Stomach (tissue), 19 donors: ENCODE measurements around the gene ANKIB1. TPM values are rescaled to one million over a fixed set of nuclear protein-coding genes. Genes with fewer than 3 reads are reported as not detected.
A peak's percentile ranks its signal among the peaks of the same experiment; 100 is the strongest.

Experiments used
- DNase-seq, 2 donors: peaks; one replicate each; pipeline versions ENCODE4 v3.0.0 to v3.0.0-alpha.2; 2013 to 2019
- H3K27ac ChIP-seq, 5 donors: fragments of 200-600 bp in 4 of 5; sonication (generic) in 4 of 5; one replicate each; pipeline ENCODE4 v1.5.1; 2013 to 2019; ENCODE audit warnings: mild to moderate bottlenecking in 1 of 5, moderate library complexity in 1 of 5
- H3K27me3 ChIP-seq, 3 donors: fragments of 200-600 bp; sonication (generic); one replicate each; pipeline ENCODE4 v1.5.1; 2017 to 2019; ENCODE audit warnings: mixed run types in 1 of 3
- H3K36me3 ChIP-seq, 4 donors: fragments of 200-600 bp; sonication (generic); 1 replicate in 3 of 4; 2 replicates in 1 of 4; pipeline ENCODE4 v1.5.1; 2016 to 2019
- H3K4me1 ChIP-seq, 4 donors: fragments of 200-600 bp; sonication (generic); one replicate each; pipeline ENCODE4 v1.5.1; 2016 to 2019
- H3K4me3 ChIP-seq, 4 donors: fragments of 200-600 bp; sonication (generic) in 3 of 4; one replicate each; pipeline ENCODE4 v1.5.1; 2016 to 2019; ENCODE audit warnings: mild to moderate bottlenecking in 1 of 4
- H3K9me3 ChIP-seq, 4 donors: fragments of 200-600 bp; sonication (generic); one replicate each; pipeline ENCODE4 v1.5.1; 2016 to 2019
- EP300 ChIP-seq: sonication (generic); formaldehyde crosslinking; IDR thresholded peaks from one replicate; pipeline ENCODE4 v1.6.1; 2017; ENCODE audit warnings: antibody characterized with exemption
- POLR2A ChIP-seq, 4 donors: fragments of 450-650 bp; IDR thresholded peaks; one replicate each; pipeline ENCODE4 v1.6.1; 2016; ENCODE audit warnings: antibody characterized with exemption in 4 of 4, control low read depth in 2 of 4, mild to moderate bottlenecking in 1 of 4, moderate library complexity in 1 of 4
- POLR2AphosphoS5 ChIP-seq, 3 donors: sonication (generic); formaldehyde crosslinking; IDR thresholded peaks; one replicate each; pipeline ENCODE4 v1.6.1; 2016; ENCODE audit warnings: antibody characterized with exemption in 3 of 3
- WGBS, 5 donors: extraction: QIAGEN DNeasy Blood & Tissue Kit in 3 of 5; methylation state at CpG; one replicate each; pipeline versions ENCODE4 v1.1.5 to v1.1.7; 2013 to 2018; 5-methylcytosine and 5-hydroxymethylcytosine counted together
- intact Hi-C: fragments of 100-400 bp; cut with DNase I; formaldehyde crosslinking; loops from one replicate; pipeline ENCODE4 v1.15.1; 2023; ENCODE audit warnings: low total_unique reads
- long read RNA-seq, 10 donors: transcript quantifications; one replicate each; lab custom pipeline, GENCODE V29; 2026
- polyA plus RNA-seq, 3 donors: library from polyadenylated mRNA; stranded (reverse); fragments of 200-250 nt; gene quantifications; one replicate each; pipeline ENCODE4 v1.2.3, GENCODE V29; 2013
- total RNA-seq, 5 donors: library from RNA; depleted of rRNA; stranded (reverse); fragments of >200 nt; gene quantifications; one replicate each; pipeline versions ENCODE4 v1.1.0 to v1.2.3, GENCODE V29; 2014 to 2016
- TF ChIP-seq, protein P1 (sequence below), 7 experiments: fragments of 450-650 bp in 4 of 7; fragments of 200-600 bp in 3 of 7; sonication (generic) in 3 of 7; IDR thresholded peaks; one replicate each; pipeline ENCODE4 v1.5.1; 2016 to 2019; ENCODE audit warnings: antibody characterized with exemption in 7 of 7, control low read depth in 2 of 7, mild to moderate bottlenecking in 1 of 7
- donor health status: healthy with polysubstance abuse.
- donor health status: Bipolar disorder and iron deficiency.
- donor health status: healthy.

ANKIB1 gene
- total RNA-seq (100 to 1,000 TPM in 2 of 5 donors, 10 to 100 TPM in 3; 32.4 to 212 (median 51.6) TPM), polyA plus RNA-seq (10 to 100 TPM in 1 of 3 donors, 1 to 10 TPM in 2; 8.3 to 12.4 (median 9.9) TPM)
- long read RNA-seq, donor 1 = 0 reads
- long read RNA-seq, donor 2, full-length matches to known transcripts = 1 of 1 reads
- long read RNA-seq, donor 2, partial matches to known transcripts = 0 of 1 reads
- long read RNA-seq, donor 2, other reads (novel, unspliced or antisense) = 0 of 1 reads
- long read RNA-seq, donor 3, partial matches to known transcripts = 12 of 13 reads
- long read RNA-seq, donor 3, other reads (novel, unspliced or antisense) = 0 of 13 reads
- long read RNA-seq, donor 4 = 0 reads
- long read RNA-seq, donor 5, full-length matches to known transcripts = 1 of 1 reads
- long read RNA-seq, donor 5, partial matches to known transcripts = 0 of 1 reads
- long read RNA-seq, donor 5, other reads (novel, unspliced or antisense) = 0 of 1 reads
- long read RNA-seq, donor 6, full-length matches to known transcripts = 2 of 13 reads
- long read RNA-seq, donor 6, partial matches to known transcripts = 11 of 13 reads
- long read RNA-seq, donor 6, other reads (novel, unspliced or antisense) = 0 of 13 reads
- long read RNA-seq, donor 7, full-length matches to known transcripts = 2 of 2 reads
- long read RNA-seq, donor 7, partial matches to known transcripts = 0 of 2 reads
- long read RNA-seq, donor 7, other reads (novel, unspliced or antisense) = 0 of 2 reads
- long read RNA-seq, donor 8, full-length matches to known transcripts = 1 of 1 reads
- long read RNA-seq, donor 8, partial matches to known transcripts = 0 of 1 reads
- long read RNA-seq, donor 8, other reads (novel, unspliced or antisense) = 0 of 1 reads
- long read RNA-seq, donor 9 = 0 reads
- long read RNA-seq, donor 10, full-length matches to known transcripts = 2 of 2 reads
- long read RNA-seq, donor 10, partial matches to known transcripts = 0 of 2 reads
- long read RNA-seq, donor 10, other reads (novel, unspliced or antisense) = 0 of 2 reads

DNA sequence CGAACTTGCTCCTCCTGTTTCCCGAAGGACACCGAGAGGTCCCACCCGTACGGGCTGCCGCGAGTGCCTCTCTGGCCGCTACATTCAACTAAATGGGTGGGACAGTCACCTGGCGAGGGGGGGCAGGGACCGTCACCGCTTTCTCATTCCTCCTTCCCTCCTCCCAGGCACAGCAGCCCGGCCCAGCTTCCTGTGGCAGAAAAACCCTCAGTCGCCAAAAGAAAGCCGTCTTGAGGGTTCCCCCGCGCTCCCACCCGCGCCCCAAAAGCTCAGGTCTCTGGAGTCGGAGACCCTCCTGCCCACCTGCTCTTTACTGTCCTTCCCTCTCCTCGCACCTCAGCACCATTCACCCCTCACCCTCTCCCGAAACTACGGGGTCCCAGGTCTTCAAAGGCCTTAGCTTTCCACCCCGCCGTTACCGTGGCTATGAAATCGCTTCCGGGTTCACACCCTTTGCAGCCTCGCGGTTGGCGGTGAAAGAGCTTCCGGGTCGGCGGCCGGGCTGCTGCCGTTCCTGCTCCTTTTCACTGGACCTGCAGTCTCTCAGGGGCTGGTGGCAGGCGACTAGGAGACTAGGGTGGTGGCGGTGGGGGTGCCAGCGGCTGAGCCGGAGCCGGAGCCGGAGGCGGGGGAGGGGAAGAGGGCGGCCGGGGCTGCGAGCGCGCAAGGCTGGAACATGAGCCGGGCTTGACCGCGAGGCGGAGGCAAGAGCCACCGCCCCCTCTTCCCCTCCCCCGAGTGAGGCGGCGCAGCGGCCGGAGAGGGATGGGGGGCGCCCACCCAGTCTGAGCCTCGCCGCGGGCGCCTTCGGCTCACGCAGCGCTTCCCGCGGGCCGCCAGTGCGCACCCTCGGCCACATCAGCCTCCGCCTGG is at the start of gene ANKIB1, which contains the start of gene KRIT1:
ANKIB1 (plus strand) TSS at position 488 of the 873 bp plus-strand sequence. CDS start 49,005 bp downstream, outside the sequence.
KRIT1 (minus strand) TSS at position 428 of the 873 bp plus-strand sequence. CDS start 3,779 bp downstream, outside the sequence.
- Histone ChIP-seq H3K4me3 (peak within 1 kb of the TSS; percentile 81 to 99 (median 96)), H3K9me3 (no peaks in the 10 kb centered on the region), H3K4me1 (peaks cover 15 to 52% (median 38%) of the 10 kb centered on the region in 4 donors), H3K27me3 (no peaks in the 10 kb centered on the region), H3K27ac (peak within 1 kb of the TSS; percentile 80 to 96 (median 93)), H3K36me3 (peaks cover 4 to 7% (median 7%) of the 10 kb centered on the region in 4 donors)
- peak; percentile 47 to 89 (median 74) for TF ChIP-seq POLR2AphosphoS5 (IDR thresholded peaks at IDR 0.05)
- TF ChIP-seq, protein P1, sequence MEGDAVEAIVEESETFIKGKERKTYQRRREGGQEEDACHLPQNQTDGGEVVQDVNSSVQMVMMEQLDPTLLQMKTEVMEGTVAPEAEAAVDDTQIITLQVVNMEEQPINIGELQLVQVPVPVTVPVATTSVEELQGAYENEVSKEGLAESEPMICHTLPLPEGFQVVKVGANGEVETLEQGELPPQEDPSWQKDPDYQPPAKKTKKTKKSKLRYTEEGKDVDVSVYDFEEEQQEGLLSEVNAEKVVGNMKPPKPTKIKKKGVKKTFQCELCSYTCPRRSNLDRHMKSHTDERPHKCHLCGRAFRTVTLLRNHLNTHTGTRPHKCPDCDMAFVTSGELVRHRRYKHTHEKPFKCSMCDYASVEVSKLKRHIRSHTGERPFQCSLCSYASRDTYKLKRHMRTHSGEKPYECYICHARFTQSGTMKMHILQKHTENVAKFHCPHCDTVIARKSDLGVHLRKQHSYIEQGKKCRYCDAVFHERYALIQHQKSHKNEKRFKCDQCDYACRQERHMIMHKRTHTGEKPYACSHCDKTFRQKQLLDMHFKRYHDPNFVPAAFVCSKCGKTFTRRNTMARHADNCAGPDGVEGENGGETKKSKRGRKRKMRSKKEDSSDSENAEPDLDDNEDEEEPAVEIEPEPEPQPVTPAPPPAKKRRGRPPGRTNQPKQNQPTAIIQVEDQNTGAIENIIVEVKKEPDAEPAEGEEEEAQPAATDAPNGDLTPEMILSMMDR (IDR thresholded peaks at IDR 0.05) = peak in 3 of 7 experiments; percentile 21 to 23 (median 21)
- TF ChIP-seq POLR2A (IDR thresholded peaks at IDR 0.05) = peak in 1 of 4 donors; percentile 33
- no peak for TF ChIP-seq EP300
- WGBS, 5 donors = 0 to 1% (median 0%) methylated on average over 34 to 67 of the region's 71 CpGs
- intact Hi-C loops = no loop called here
- DNase-seq = peak; percentile 88 to 97

GRCh38 chr7:92200791-92201190 is 45.0 kb upstream of the ANKIB1 start:
- intact Hi-C loops = no loop called here
- no peak for DNase-seq
- H3K4me3 ChIP-seq = no peak overlapping the region
- H3K36me3 ChIP-seq = peaks cover 18 to 90% (median 84%) of the 10 kb centered on the region in 4 donors
- H3K9me3 ChIP-seq = no peaks in the 10 kb centered on the region
- H3K27me3 ChIP-seq = no peaks in the 10 kb centered on the region
- no peak overlapping the region for H3K27ac ChIP-seq
- WGBS, 5 donors = 85 to 100% (median 92%) methylated on average over 1 of the region's 1 CpG
- TF ChIP-seq, protein P1 (IDR thresholded peaks at IDR 0.05) = no peak
- no peak for TF ChIP-seq POLR2A (IDR thresholded peaks at IDR 0.05)
- no peak for TF ChIP-seq EP300
- TF ChIP-seq POLR2AphosphoS5 (IDR thresholded peaks at IDR 0.05) = no peak
- H3K4me1 ChIP-seq = no peaks in the 10 kb centered on the region

GRCh38 chr7:92205987-92206386 is 39.8 kb upstream of the ANKIB1 start:
- no peak for DNase-seq
- H3K36me3 ChIP-seq = peaks cover 24 to 97% (median 88%) of the 10 kb centered on the region in 4 donors
- H3K27me3 ChIP-seq = no peaks in the 10 kb centered on the region
- TF ChIP-seq EP300 (no peak), POLR2AphosphoS5 (IDR thresholded peaks at IDR 0.05) (no peak), POLR2A (IDR thresholded peaks at IDR 0.05) (no peak)
- TF ChIP-seq, protein P1 (IDR thresholded peaks at IDR 0.05) = no peak
- 86 to 100% (median 96%) methylated on average over 2 to 3 of the region's 3 CpGs for WGBS, 5 donors
- H3K4me1 ChIP-seq = no peaks in the 10 kb centered on the region
- H3K9me3 ChIP-seq = peaks cover 0 to 17% (median 0%) of the 10 kb centered on the region in 4 donors
- intact Hi-C loops = no loop called here
- H3K4me3 ChIP-seq = no peak overlapping the region
- H3K27ac ChIP-seq = no peak overlapping the region
